Psoas muscle (tissue), 8 donors: ENCODE data around the gene TMEM218. TPM values are rescaled to one million over a fixed set of nuclear protein-coding genes. Genes with fewer than 3 reads are reported as not detected.
A peak's percentile ranks its signal among the peaks of the same experiment; 100 is the strongest.

Experiments used
- ATAC-seq, 4 donors: fragments of 200-7000 bp; cut with Tn5 transposase; one replicate each; pipeline ENCODE4 v1.9.1; 2020; ENCODE audit warnings: moderate library complexity in 3 of 4, mild to moderate bottlenecking in 2 of 4
- DNase-seq, 2 donors: peaks; one replicate each; pipeline ENCODE4 v3.0.0-alpha.2; 2020
- H3K27ac ChIP-seq: fragments of 200-600 bp; one replicate; pipeline ENCODE4 v1.8.0; 2022
- H3K27me3 ChIP-seq, 3 donors: fragments of 200-600 bp in 1 of 3; one replicate each; pipeline versions ENCODE4 v1.6.1 to v1.8.0; 2013 to 2022; ENCODE audit warnings: low read length in 2 of 3, mild to moderate bottlenecking in 2 of 3, moderate library complexity in 1 of 3; ENCODE audit not compliant: insufficient read depth in 3 of 3
- H3K36me3 ChIP-seq, 2 donors: fragments of 200-600 bp in 1 of 2; one replicate each; pipeline versions ENCODE4 v1.6.1 to v1.8.0; 2013 to 2022; ENCODE audit warnings: low read depth in 1 of 2, mild to moderate bottlenecking in 1 of 2, moderate library complexity in 1 of 2; ENCODE audit not compliant: insufficient read depth in 1 of 2
- H3K4me1 ChIP-seq: fragments of 200-600 bp; one replicate; pipeline ENCODE4 v1.8.0; 2022
- H3K4me3 ChIP-seq: fragments of 200-600 bp; one replicate; pipeline ENCODE4 v1.8.0; 2022; ENCODE audit warnings: mild to moderate bottlenecking
- H3K9me3 ChIP-seq: fragments of 200-600 bp; one replicate; pipeline ENCODE4 v1.8.0; 2022
- CTCF ChIP-seq: fragments of 200-600 bp; IDR thresholded peaks from one replicate; pipeline ENCODE4 v1.8.0; 2022; ENCODE audit warnings: antibody characterized with exemption
- whole genome bisulfite sequencing, 3 donors: extraction: QIAGEN DNeasy Blood & Tissue Kit; methylation state at CpG; one replicate each; pipeline versions ENCODE4 v1.1.6 to v1.1.7; 2013; 5-methylcytosine and 5-hydroxymethylcytosine counted together
- intact Hi-C, 2 donors: fragments of 100-400 bp; cut with DNase I; formaldehyde crosslinking; loops; one replicate each; pipeline versions ENCODE4 v1.11.0 to v1.14.2; 2022
- polyA plus RNA-seq, 3 donors: library from polyadenylated mRNA; stranded (reverse); fragments of 200-250 nt; gene quantifications; one replicate each; pipeline ENCODE4 v1.2.3, GENCODE V29; 2013
- total RNA-seq, 4 donors: library from RNA; stranded (reverse); fragmentation: NEBNext Ultra II Directional in 2 of 4; extraction: Animal tissue kit (Norgen Biotek cat#: 25700) in 2 of 4; gene quantifications; one replicate each; pipeline versions ENCODE4 v1.2.1 to v1.2.4, GENCODE V29; 2021 to 2023
- donor health status: healthy with polysubstance abuse.
- donor health status: DM: no; HTN: no; CAD: no; lungs with moderate emphysema.
- donor health status: Bipolar disorder and iron deficiency.
- donor health status: healthy.
- donor health status: DM: yes; HTN: yes; CAD: no.
- donor health status: DM: no; HTN: no; CAD: no.
- donor health status: DM: no; HTN: no; CAD: no.
- donor health status: DM: yes; HTN: yes; CAD: no.

TMEM218 gene
- total and polyA plus RNA-seq, 7 donors = 4.9 to 30.3 (median 12.1) TPM

- intact Hi-C loops = no loop called here
- no peak for DNase-seq
- H3K4me1 ChIP-seq = no peaks in the 10 kb centered on the region
- H3K9me3 ChIP-seq = no peaks in the 10 kb centered on the region
- H3K27me3 ChIP-seq = peaks cover 0 to 9% (median 0%) of the 10 kb centered on the region in 3 donors
- WGBS, 3 donors = 79 to 80% (median 80%) methylated on average over 5 of the region's 5 CpGs
- no peaks in the 10 kb centered on the region for H3K36me3 ChIP-seq
- no peak overlapping the region for H3K4me3 ChIP-seq
- TF ChIP-seq CTCF = no peak
- H3K27ac ChIP-seq = no peak overlapping the region
- no peak for ATAC-seq
Measured at GRCh38 chr11:125082040-125082439, 29.4 kb downstream of the TMEM218 start.

- WGBS, 3 donors = 76 to 77% (median 76%) methylated on average over 14 of the region's 14 CpGs
- peaks cover 0 to 9% (median 0%) of the 10 kb centered on the region in 3 donors for H3K27me3 ChIP-seq
- no peaks in the 10 kb centered on the region for H3K36me3 ChIP-seq
- no peaks in the 10 kb centered on the region for H3K4me1 ChIP-seq
- no peak for TF ChIP-seq CTCF
- no peak overlapping the region for H3K27ac ChIP-seq
- ATAC-seq = peak in 1 of 4 donors; percentile 24
- no peaks in the 10 kb centered on the region for H3K9me3 ChIP-seq
- H3K4me3 ChIP-seq = no peak overlapping the region
- intact Hi-C loops = no loop called here
- DNase-seq = no peak
Measured at GRCh38 chr11:125081098-125081798, 30.2 kb downstream of the TMEM218 start.

- H3K4me1 ChIP-seq = no peaks in the 10 kb centered on the region
- TF ChIP-seq CTCF = no peak
- no peaks in the 10 kb centered on the region for H3K9me3 ChIP-seq
- ATAC-seq (no peak), DNase-seq (no peak)
- H3K27ac ChIP-seq = no peak overlapping the region
- H3K27me3 ChIP-seq = peaks cover 0 to 9% (median 0%) of the 10 kb centered on the region in 3 donors
- intact Hi-C loops = no loop called here
- no peaks in the 10 kb centered on the region for H3K36me3 ChIP-seq
- no peak overlapping the region for H3K4me3 ChIP-seq
- WGBS, 3 donors = 87 to 89% (median 89%) methylated on average over 12 of the region's 12 CpGs
Measured at GRCh38 chr11:125080531-125080911, 30.9 kb downstream of the TMEM218 start.

- no peak for ATAC-seq
- H3K9me3 ChIP-seq = no peaks in the 10 kb centered on the region
- H3K27me3 ChIP-seq = peaks cover 0 to 9% (median 0%) of the 10 kb centered on the region in 3 donors
- no peak for TF ChIP-seq CTCF
- H3K27ac ChIP-seq = no peak overlapping the region
- intact Hi-C loops = no loop called here
- no peak overlapping the region for H3K4me3 ChIP-seq
- no peak for DNase-seq
- WGBS, 3 donors = 75 to 88% (median 80%) methylated on average over 12 of the region's 12 CpGs
- no peaks in the 10 kb centered on the region for H3K36me3 ChIP-seq
- H3K4me1 ChIP-seq = no peaks in the 10 kb centered on the region
Measured at GRCh38 chr11:125079878-125080530, 31.4 kb downstream of the TMEM218 start.
